Astrocyte (in vitro differentiated cells and primary cell): Measurements from ENCODE around the gene MAPK9. TPM values are rescaled to one million over a fixed set of nuclear protein-coding genes. Genes with fewer than 3 reads are reported as not detected.

Source experiments
- DNase-seq: peaks from one replicate; pipeline ENCODE4 v3.0.0-alpha.2; 2010; ENCODE audit warnings: low read depth
- FAIRE-seq: peaks from 2 replicates; lab custom pipeline; 2011; peaks lifted over from hg19 to GRCh38; lab: Jason Lieb, UNC
- H2AFZ ChIP-seq: 2 replicates; pipeline ENCODE4 v1.6.0; 2012; ENCODE audit warnings: low read depth, low read length, inconsistent platforms
- H3K27ac ChIP-seq: 2 replicates; pipeline ENCODE4 v1.5.1; 2011; ENCODE audit warnings: low read depth, low read length, inconsistent platforms
- H3K27me3 ChIP-seq: 2 replicates; pipeline ENCODE4 v1.6.0; 2011; ENCODE audit warnings: low read length, inconsistent platforms; ENCODE audit not compliant: insufficient read depth
- H3K36me3 ChIP-seq: 2 replicates; pipeline ENCODE4 v1.5.1; 2011; ENCODE audit warnings: low read length, inconsistent platforms; ENCODE audit not compliant: insufficient read depth
- H3K4me1 ChIP-seq: 2 replicates; pipeline ENCODE4 v1.5.1; 2011; ENCODE audit warnings: low read length, inconsistent platforms; ENCODE audit not compliant: insufficient read depth
- H3K4me2 ChIP-seq: 2 replicates; pipeline ENCODE4 v1.6.0; 2012; ENCODE audit warnings: low read length, inconsistent platforms
- H3K4me3 ChIP-seq: 2 replicates; pipeline ENCODE4 v1.5.1; 2011; ENCODE audit warnings: low read depth, mild to moderate bottlenecking, low read length, inconsistent platforms; ENCODE audit not compliant: insufficient read depth
- H3K79me2 ChIP-seq: 2 replicates; pipeline ENCODE4 v1.6.0; 2012; ENCODE audit warnings: mild to moderate bottlenecking, low read length, inconsistent platforms; ENCODE audit not compliant: insufficient read depth
- H3K9ac ChIP-seq: 2 replicates; pipeline ENCODE4 v1.6.0; 2012; ENCODE audit warnings: mild to moderate bottlenecking, low read length, inconsistent platforms
- H3K9me3 ChIP-seq: 2 replicates; pipeline ENCODE4 v1.5.1; 2012; ENCODE audit warnings: low read depth, mild to moderate bottlenecking, low read length, inconsistent platforms; ENCODE audit not compliant: insufficient read depth
- H4K20me1 ChIP-seq: 2 replicates; pipeline ENCODE4 v1.6.0; 2012; ENCODE audit warnings: low read length, inconsistent platforms; ENCODE audit not compliant: insufficient read depth
- H3K27ac Mint-ChIP-seq: one replicate; pipeline ENCODE4 v1.8.0; 2021; ENCODE audit warnings: mild to moderate bottlenecking, mixed read lengths; ENCODE audit not compliant: unreplicated experiment
- H3K27me3 Mint-ChIP-seq: one replicate; pipeline ENCODE4 v1.8.0; 2021; ENCODE audit warnings: low read depth, mixed read lengths; ENCODE audit not compliant: unreplicated experiment
- H3K36me3 Mint-ChIP-seq: one replicate; pipeline ENCODE4 v1.8.0; 2021; ENCODE audit warnings: low read depth, mixed read lengths; ENCODE audit not compliant: unreplicated experiment
- H3K4me1 Mint-ChIP-seq: one replicate; pipeline ENCODE4 v1.8.0; 2021; ENCODE audit warnings: low read depth, mixed read lengths; ENCODE audit not compliant: unreplicated experiment
- H3K4me3 Mint-ChIP-seq: one replicate; pipeline ENCODE4 v1.8.0; 2021; ENCODE audit warnings: mild to moderate bottlenecking, moderate library complexity, mixed read lengths; ENCODE audit not compliant: unreplicated experiment
- H3K9me3 Mint-ChIP-seq: one replicate; pipeline ENCODE4 v1.8.0; 2021; ENCODE audit warnings: mild to moderate bottlenecking, mixed read lengths; ENCODE audit not compliant: unreplicated experiment
- CTCF ChIP-seq: IDR thresholded peaks from 2 replicates; pipeline ENCODE4 v1.5.1; 2011; ENCODE audit warnings: low read depth, mild to moderate bottlenecking, inconsistent platforms, low read length, moderate library complexity; ENCODE audit not compliant: insufficient read depth
- EZH2 ChIP-seq: IDR thresholded peaks from 2 replicates; pipeline ENCODE4 v1.6.1; 2012; ENCODE audit warnings: mild to moderate bottlenecking, low read length, inconsistent platforms; ENCODE audit not compliant: insufficient read depth
- total RNA-seq: library from RNA; stranded (reverse); gene quantifications from 2 replicates; pipeline ENCODE4 v1.2.1, GENCODE V29; 2021

MAPK9 gene
- total RNA-seq, 1 donor from 2014 or later = 34.0 TPM

- TF ChIP-seq CTCF (no peak), EZH2 (no peak)
- Histone ChIP-seq H3K4me2 (no peak overlapping the region), H2AFZ (no peak overlapping the region), H3K4me1 (peaks cover 7% of the 10 kb centered on the region), H3K27ac (no peak overlapping the region), H3K79me2 (peaks cover 17% of the 10 kb centered on the region), H3K4me3 (no peak overlapping the region), H4K20me1 (peaks cover 19% of the 10 kb centered on the region), H3K27me3 (no peaks in the 10 kb centered on the region), H3K9me3 (no peaks in the 10 kb centered on the region), H3K9ac (no peak overlapping the region), H3K36me3 (no peaks in the 10 kb centered on the region)
- no peak for FAIRE-seq
- Mint-ChIP-seq H3K9me3 (no peaks in the 10 kb centered on the region), H3K36me3 (peaks cover 5% of the 10 kb centered on the region), H3K4me1 (peaks cover 8% of the 10 kb centered on the region), H3K27ac (no peak overlapping the region), H3K27me3 (no peaks in the 10 kb centered on the region), H3K4me3 (no peak overlapping the region)
- no peak for DNase-seq
Observed at GRCh38 chr5:180294411-180294810, 2.5 kb upstream of the MAPK9 start.

DNA sequence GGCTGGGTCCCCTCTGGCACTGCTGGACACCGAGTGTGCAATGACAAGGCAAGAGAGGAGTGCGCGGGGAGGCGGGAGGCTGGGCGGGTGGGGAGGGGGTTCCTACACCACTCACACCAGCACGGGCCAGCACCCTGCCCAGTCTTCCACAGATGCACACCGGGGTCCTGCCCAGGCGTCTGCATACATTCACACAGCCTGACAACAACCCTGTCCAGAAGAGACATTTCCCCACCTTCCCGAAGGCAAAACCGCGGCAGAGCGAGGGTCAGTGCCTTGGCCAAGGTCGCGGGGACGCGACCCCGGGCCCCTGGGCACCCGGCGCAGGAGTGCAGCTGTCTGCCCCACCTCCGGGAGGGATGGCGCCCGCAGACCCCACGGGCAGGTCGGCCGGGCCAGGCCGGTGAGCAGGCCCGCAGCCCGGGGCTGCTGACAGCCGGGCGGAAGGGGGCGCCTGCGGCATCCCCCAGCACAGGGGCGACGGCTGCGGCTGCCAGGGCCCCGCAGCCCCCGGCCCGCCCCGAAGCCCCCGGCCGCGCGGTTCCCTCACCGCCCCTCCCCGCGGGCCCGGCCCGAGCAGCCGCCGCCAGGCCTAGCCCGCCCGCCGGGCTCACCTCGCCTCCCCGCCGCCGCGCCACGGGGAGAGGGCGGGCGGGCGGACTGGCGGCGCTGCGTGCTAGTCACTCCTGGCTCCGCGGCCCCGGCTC lies 496 bp downstream of the MAPK9 start:
- no peak overlapping the region for H3K27ac ChIP-seq
- no peak for FAIRE-seq
- peak overlapping the region; percentile 74 for H2AFZ ChIP-seq

More for the DNA sequence above, 496 bp downstream of the MAPK9 start:
- Histone ChIP-seq H3K4me3 (peak overlapping the region; percentile 80), H4K20me1 (peaks cover 37% of the 10 kb centered on the region), H3K79me2 (peaks cover 47% of the 10 kb centered on the region), H3K9ac (peak overlapping the region; percentile 84), H3K4me1 (peaks cover 7% of the 10 kb centered on the region), H3K36me3 (no peaks in the 10 kb centered on the region), H3K4me2 (peak overlapping the region; percentile 96), H3K9me3 (no peaks in the 10 kb centered on the region), H3K27me3 (no peaks in the 10 kb centered on the region)
- peak overlapping the region; percentile 47 for H3K27ac Mint-ChIP-seq
- DNase-seq = no peak
- H3K36me3 Mint-ChIP-seq = peaks cover 5% of the 10 kb centered on the region
- TF ChIP-seq EZH2 = no peak
- TF ChIP-seq CTCF = no peak
- no peaks in the 10 kb centered on the region for H3K27me3 Mint-ChIP-seq
- peaks cover 8% of the 10 kb centered on the region for H3K4me1 Mint-ChIP-seq
- no peaks in the 10 kb centered on the region for H3K9me3 Mint-ChIP-seq
- peak overlapping the region; percentile 88 for H3K4me3 Mint-ChIP-seq
